Gastrocnemius medialis (tissue), 4 donors: ENCODE results near the gene MOBP.

Experiments used
- POLR2A ChIP-seq, 2 donors: fragments of 450-650 bp; IDR thresholded peaks; one replicate each; pipeline ENCODE4 v1.6.1; 2017; ENCODE audit warnings: antibody characterized with exemption in 2 of 2, mild to moderate bottlenecking in 2 of 2, moderate library complexity in 2 of 2
- TF ChIP-seq, protein P1 (sequence below), 5 experiments: fragments of 450-650 bp in 3 of 5; fragments of 200-600 bp in 2 of 5; sonication (generic) in 2 of 5; IDR thresholded peaks in 4 of 5; conservative IDR thresholded peaks in 1 of 5; 1 replicate in 4 of 5; 2 replicates in 1 of 5; pipeline ENCODE4 v1.5.1; 2016 to 2019; ENCODE audit warnings: antibody characterized with exemption in 5 of 5, mild to moderate bottlenecking in 3 of 5, moderate library complexity in 3 of 5

DNA sequence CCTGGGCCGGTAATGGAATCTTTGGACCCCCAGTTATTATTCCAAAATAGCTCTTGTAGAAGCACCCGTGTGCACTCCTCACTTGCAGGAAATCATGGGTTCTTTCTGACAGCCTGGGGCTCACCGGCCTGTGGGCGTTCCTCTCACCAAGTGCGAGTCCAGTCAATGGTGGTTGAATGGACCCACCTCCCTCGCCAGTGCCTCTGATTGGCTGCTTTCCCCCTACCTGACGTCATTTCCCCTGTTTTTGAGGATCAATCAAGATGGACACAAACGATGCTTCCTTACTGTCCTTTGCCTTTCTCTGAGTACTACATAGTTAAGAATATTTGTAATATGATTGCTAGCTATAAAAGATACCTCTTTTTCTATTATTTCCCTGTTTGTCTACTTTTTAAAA is 18.1 kb downstream of the MOBP start:
- no peak for TF ChIP-seq POLR2A (IDR thresholded peaks at IDR 0.05)
- TF ChIP-seq, protein P1, sequence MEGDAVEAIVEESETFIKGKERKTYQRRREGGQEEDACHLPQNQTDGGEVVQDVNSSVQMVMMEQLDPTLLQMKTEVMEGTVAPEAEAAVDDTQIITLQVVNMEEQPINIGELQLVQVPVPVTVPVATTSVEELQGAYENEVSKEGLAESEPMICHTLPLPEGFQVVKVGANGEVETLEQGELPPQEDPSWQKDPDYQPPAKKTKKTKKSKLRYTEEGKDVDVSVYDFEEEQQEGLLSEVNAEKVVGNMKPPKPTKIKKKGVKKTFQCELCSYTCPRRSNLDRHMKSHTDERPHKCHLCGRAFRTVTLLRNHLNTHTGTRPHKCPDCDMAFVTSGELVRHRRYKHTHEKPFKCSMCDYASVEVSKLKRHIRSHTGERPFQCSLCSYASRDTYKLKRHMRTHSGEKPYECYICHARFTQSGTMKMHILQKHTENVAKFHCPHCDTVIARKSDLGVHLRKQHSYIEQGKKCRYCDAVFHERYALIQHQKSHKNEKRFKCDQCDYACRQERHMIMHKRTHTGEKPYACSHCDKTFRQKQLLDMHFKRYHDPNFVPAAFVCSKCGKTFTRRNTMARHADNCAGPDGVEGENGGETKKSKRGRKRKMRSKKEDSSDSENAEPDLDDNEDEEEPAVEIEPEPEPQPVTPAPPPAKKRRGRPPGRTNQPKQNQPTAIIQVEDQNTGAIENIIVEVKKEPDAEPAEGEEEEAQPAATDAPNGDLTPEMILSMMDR (IDR thresholded peaks at IDR 0.05 in 4 of 5, conservative IDR thresholded peaks at IDR 0.05 in 1 of 5): no peak
